D341Med (cell line): ENCODE measurements around the gene TMEM115.
A peak's percentile ranks its signal among the peaks of the same experiment; 100 is the strongest.

Experiments
- DNase-seq: peaks from one replicate; pipeline ENCODE4 v3.0.0; 2012; ENCODE audit warnings: low spot score

TMEM115 gene

DNA sequence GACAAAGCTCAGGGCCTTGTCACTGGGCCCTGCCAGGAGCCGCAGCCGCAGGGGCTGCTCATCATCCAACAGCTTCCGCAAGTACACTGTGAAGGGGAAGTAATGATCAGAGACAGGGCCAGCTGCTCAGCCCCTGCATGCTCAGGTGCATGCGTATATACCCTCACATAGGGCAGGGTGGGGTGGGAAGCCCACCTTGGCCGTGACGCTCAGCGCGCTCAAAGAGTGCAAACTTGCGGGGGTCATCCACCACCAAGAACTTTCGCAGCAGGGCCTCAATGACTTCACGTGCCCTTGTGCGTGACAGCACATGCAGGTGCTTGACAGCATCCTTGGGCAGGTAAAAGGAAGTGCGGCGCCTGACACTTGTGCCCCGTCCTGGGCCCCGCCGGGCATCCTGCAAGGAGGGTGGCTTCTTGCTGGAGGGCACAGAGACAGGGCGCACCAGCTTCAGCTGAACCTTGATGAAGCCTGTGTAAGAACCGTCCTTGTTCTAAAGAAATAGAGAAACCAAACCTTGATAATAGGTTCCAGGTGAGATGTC is 27.9 kb downstream of the TMEM115 start:
- no peak for DNase-seq

DNA sequence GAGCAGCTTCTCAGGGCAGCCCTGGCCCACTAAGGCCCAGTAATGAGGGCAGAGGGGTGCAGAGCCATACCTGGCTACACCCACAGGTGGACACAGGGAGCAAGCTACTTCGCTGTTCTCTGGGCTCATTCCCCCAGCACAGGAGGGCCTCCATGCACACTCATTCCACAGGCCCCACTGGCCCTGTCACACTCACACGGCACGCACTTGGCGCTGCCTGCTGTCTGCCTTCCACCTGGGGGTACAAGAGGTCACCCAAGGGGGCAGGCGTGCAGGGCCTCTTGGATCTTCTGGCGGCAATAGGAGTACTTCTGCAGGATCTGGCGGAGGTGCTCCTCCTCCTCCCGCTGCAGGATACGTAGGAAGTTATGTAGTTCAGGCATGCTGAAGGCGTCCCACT is 29.0 kb downstream of the TMEM115 start:
- DNase-seq, result no peak

- peak; percentile 97 for DNase-seq
Observed at GRCh38 chr3:50327943-50328691, 31.2 kb downstream of the TMEM115 start, which contains the start of gene TUSC2. TUSC2 (minus strand) TSS chr3:50328223; CDS start chr3:50328099, 124 bp downstream.

- no peak for DNase-seq
Observed at GRCh38 chr3:50327129-50327528, 32.2 kb downstream of the TMEM115 start.

- DNase-seq, result no peak
Observed at GRCh38 chr3:50326182-50326541, 33.2 kb downstream of the TMEM115 start.

- no peak for DNase-seq
Observed at GRCh38 chr3:50325497-50326181, 33.7 kb downstream of the TMEM115 start.

DNA sequence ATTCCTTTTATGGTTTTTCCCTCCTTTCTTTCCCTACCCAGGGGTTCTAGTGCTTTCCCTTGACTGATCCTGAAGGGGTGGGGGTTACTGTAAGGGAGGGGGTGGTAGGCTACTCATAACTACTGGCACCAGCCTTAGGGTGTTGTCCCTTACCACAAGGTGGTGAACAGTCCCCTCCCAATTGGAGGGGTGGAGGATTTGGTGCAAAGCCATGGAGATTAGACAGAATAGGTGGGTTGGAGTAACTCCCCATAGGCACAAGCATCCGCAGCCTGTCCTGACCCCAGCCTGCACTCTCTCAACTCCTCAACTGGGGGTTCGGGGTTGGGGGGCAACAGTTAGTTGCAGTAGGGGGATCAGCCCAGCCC is 34.2 kb downstream of the TMEM115 start:
- no peak for DNase-seq

GRCh38 chr3:50324351-50325112 is 34.8 kb downstream of the TMEM115 start:
- peak; percentile 80 for DNase-seq

DNA sequence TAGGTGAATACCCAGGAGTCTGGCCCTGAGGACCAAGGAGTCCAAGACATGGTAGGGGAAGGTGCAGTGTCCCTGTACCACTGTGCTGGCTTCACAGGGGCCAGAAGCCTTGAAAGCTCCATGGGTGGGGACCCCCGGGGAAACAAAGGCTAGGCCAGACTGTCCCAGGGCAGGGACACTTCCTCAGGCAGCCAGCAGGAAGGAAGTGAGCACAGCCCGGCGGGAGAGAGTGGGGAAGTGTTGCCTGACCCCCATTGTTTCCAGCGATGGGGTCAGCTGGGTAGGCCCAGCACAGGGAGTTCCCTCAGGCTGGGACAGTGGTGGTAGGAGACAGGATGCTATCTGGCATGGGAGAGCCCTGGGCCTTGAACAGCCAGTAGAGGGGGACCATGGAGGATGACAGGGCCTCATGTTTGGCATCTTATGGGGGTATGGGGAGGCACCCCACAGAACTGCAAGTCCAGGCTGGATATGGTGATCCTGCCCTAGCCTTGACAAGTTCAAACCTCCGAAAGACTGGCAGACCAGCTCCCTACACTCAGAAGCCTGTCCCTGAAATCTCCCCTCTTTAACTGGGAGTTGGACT is 35.6 kb downstream of the TMEM115 start:
- DNase-seq, result no peak

DNA sequence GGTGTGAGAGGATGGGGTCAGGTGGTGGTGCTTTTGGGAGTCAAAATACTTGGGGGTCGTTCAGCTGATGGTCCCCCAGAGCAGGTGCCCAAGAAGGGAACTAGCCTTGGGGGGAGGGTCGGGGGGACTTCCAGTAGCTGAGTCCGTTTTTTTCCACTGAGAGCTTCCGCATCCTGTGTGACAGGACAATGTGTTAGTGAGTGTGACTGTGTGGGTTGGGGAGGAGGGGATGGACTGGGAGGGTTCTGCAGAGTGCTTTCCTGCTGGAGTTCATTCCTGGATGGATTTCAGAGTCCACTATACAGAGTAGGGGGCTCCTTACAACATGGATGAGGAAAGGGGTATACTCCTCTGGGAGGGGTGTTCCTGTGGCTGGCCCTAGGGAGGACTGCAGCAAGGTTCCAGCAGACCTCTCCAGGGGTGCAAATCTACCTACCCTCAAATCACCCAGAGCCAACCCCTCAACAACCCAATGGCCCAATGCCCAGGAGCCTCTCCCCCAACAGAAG is 36.2 kb downstream of the TMEM115 start:
- no peak for DNase-seq

GRCh38 chr3:50322386-50323091 is 36.8 kb downstream of the TMEM115 start, which contains the start of gene HYAL2:
HYAL2 (minus strand) TSS chr3:50322745; CDS start chr3:50320489, 2,256 bp downstream.
- no peak for DNase-seq

- DNase-seq, result no peak
Observed at GRCh38 chr3:50322115-50322385, 37.3 kb downstream of the TMEM115 start.

- peak; percentile 94 for DNase-seq
Observed at GRCh38 chr3:50321336-50322114, 37.8 kb downstream of the TMEM115 start.

- peak; percentile 93 for DNase-seq
Observed at GRCh38 chr3:50320853-50321335, 38.4 kb downstream of the TMEM115 start.

DNA sequence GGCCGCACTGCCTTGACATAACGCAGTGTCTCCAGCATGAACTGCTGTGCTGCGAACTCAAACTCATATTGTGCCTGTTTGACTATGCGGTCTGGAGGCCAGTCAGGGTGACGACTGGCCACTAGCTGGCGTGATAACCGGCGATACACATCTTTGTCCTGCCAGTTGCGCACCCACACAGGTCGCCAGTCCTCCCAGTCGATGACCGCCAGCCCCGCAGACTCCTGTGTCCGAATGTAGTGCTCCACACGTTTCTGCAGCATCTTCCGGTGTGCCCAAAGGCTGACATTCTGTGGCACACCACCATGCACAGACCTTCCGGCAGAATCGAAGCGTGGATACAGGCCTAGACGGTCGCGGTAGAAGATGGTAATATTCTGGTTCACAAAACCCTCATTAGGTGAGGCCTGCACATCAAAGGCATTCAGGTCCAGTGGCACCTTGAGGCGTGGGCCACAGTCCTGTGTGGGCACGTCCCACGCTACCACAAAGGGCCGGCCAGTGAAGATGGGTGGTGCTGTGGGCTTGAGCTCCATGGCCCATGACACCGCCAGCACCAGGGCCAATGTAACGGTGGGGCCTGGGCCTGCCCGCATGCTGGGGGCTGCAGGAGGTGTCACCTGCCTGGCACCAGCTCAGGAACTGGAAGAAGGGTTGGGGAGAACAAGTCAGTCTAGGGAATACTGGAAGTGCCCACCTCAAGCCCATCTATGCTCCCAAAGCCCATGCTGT is 39.3 kb downstream of the TMEM115 start:
- DNase-seq, result no peak

GRCh38 chr3:50319181-50319893 is 40.0 kb downstream of the TMEM115 start:
- no peak for DNase-seq

- DNase-seq, result no peak
Observed at GRCh38 chr3:50318615-50319014, 40.7 kb downstream of the TMEM115 start.

DNA sequence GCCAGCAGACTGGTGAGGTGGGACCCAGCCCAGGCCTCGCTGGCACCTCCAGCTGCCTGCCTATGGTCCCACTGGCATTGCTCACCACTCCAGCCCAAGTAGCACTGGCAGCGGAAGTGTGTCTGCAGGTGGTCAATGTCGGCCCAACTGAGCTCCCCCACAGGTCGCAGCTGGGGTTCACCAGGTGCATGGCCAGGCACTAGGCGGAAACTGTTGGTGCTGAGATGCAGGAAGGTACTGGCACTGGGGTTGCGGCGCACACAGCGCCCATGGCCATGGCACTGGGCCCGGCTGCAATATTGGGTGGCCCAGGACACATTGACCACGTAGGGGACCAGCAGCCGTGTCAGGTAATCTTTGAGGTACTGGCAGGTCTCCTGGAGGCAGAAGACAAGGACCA is 41.2 kb downstream of the TMEM115 start:
- DNase-seq, result no peak

- DNase-seq, result no peak
Observed at GRCh38 chr3:50317300-50317699, 42.0 kb downstream of the TMEM115 start.
